Kidney (tissue), 14 donors: ENCODE data around the gene AKAP13. TPM values are rescaled to one million over a fixed set of nuclear protein-coding genes. Genes with fewer than 3 reads are reported as not detected.

ENCODE experiments used
- DNase-seq, 5 donors: peaks; one replicate each; pipeline ENCODE4 v3.0.0-alpha.2; 2013 to 2020
- FAIRE-seq: peaks from 2 replicates; lab custom pipeline; 2012; peaks lifted over from hg19 to GRCh38; lab: Jason Lieb, UNC
- H3K27ac ChIP-seq, 2 donors: one replicate each; pipeline ENCODE4 v1.7.0; 2013; ENCODE audit warnings: low read depth in 2 of 2, low read length in 2 of 2, inconsistent platforms in 1 of 2
- H3K27me3 ChIP-seq: one replicate; pipeline ENCODE4 v1.7.1; 2013; ENCODE audit warnings: low read length, inconsistent platforms; ENCODE audit not compliant: control insufficient read depth, insufficient read depth
- H3K36me3 ChIP-seq, 3 donors: one replicate each; pipeline versions ENCODE4 v1.7.0 to v1.7.1; 2013; ENCODE audit warnings: low read length in 3 of 3, control low read depth in 1 of 3, inconsistent platforms in 1 of 3; ENCODE audit not compliant: insufficient read depth in 3 of 3, control insufficient read depth in 2 of 3
- H3K4me1 ChIP-seq, 3 donors: one replicate each; pipeline versions ENCODE4 v1.7.0 to v1.7.1; 2013; ENCODE audit warnings: low read length in 3 of 3, inconsistent platforms in 1 of 3, low read depth in 1 of 3; ENCODE audit not compliant: control insufficient read depth in 2 of 3, insufficient read depth in 2 of 3
- H3K4me3 ChIP-seq, 3 donors: one replicate each; pipeline versions ENCODE4 v1.7.0 to v1.8.1; 2013; ENCODE audit warnings: low read length in 3 of 3, control low read depth in 1 of 3, inconsistent platforms in 1 of 3
- H3K9ac ChIP-seq, 3 donors: one replicate each; pipeline versions ENCODE4 v1.7.0 to v1.7.1; 2013; ENCODE audit warnings: low read length in 3 of 3, control low read depth in 1 of 3, inconsistent platforms in 1 of 3
- H3K9me3 ChIP-seq, 3 donors: one replicate each; pipeline versions ENCODE4 v1.7.0 to v1.7.1; 2013; ENCODE audit warnings: low read length in 3 of 3, control low read depth in 1 of 3, inconsistent platforms in 1 of 3; ENCODE audit not compliant: control insufficient read depth in 2 of 3, insufficient read depth in 1 of 3
- CTCF ChIP-seq: IDR thresholded peaks from 3 replicates; pipeline ENCODE4 v1.5.1; 2012; ENCODE audit warnings: mild to moderate bottlenecking, moderate library complexity, borderline replicate concordance; ENCODE audit not compliant: insufficient read depth; ENCODE audit errors: extremely low read depth
- intact Hi-C: fragments of 100-400 bp; cut with DNase I; formaldehyde crosslinking; loops from one replicate; pipeline ENCODE4 v1.11.1; 2022
- polyA plus RNA-seq: library from polyadenylated mRNA; stranded (reverse); fragments of 350-450 nt; fragmentation: Illumina TruSeq; extraction: RNeasy Lipid Tissue Mini Kit (QIAGEN cat#74804); gene quantifications from one replicate; pipeline ENCODE4 v1.2.3, GENCODE V29; 2014; ENCODE audit warnings: low read depth, low replicate concordance; ENCODE audit not compliant: insufficient read depth
- total RNA-seq: library from RNA; stranded (reverse); fragmentation: NEBNext Ultra II Directional; extraction: Animal tissue kit (Norgen Biotek cat#: 25700); gene quantifications from one replicate; pipeline ENCODE4 v1.2.1, GENCODE V29; 2021
- donor health status: control.
- donor health status: control.
- donor health status: control.
- donor health status: control.
- donor health status: control.
- donor health status: DM: yes; HTN: yes; CAD: no.
- donor health status: Normal renal cell carcinoma (clear cell type).

AKAP13 gene
- total and polyA plus RNA-seq, 2 donors from 2014 or later: 18.8 to 174 TPM

- no peak for TF ChIP-seq CTCF
- H3K9ac ChIP-seq: peak overlapping the region; percentile 2 to 69 (median 4)
- H3K27me3 ChIP-seq: no peaks in the 10 kb centered on the region
- H3K4me1 ChIP-seq: peaks cover 4 to 10% (median 6%) of the 10 kb centered on the region in 3 donors
- peak overlapping the region in 1 of 3 donors; percentile 32 for H3K4me3 ChIP-seq
- peaks cover 0 to 17% (median 4%) of the 10 kb centered on the region in 3 donors for H3K36me3 ChIP-seq
- H3K9me3 ChIP-seq: no peaks in the 10 kb centered on the region
- FAIRE-seq: peak; percentile 93
- peak overlapping the region; percentile 87 to 90 for H3K27ac ChIP-seq
- DNase-seq: peak in 3 of 5 donors; percentile 71 to 96 (median 88)
- intact Hi-C loops: no loop called here
Measured at GRCh38 chr15:85667491-85668424, 287.4 kb downstream of the AKAP13 start.

- peaks cover 4 to 14% (median 9%) of the 10 kb centered on the region in 3 donors for H3K4me1 ChIP-seq
- H3K4me3 ChIP-seq: no peak overlapping the region
- H3K36me3 ChIP-seq: peaks cover 0 to 7% (median 2%) of the 10 kb centered on the region in 3 donors
- TF ChIP-seq CTCF: no peak
- H3K9ac ChIP-seq: no peak overlapping the region
- intact Hi-C loops: no loop called here
- H3K9me3 ChIP-seq: no peaks in the 10 kb centered on the region
- FAIRE-seq (no peak), DNase-seq (no peak)
- peak overlapping the region in 1 of 2 donors; percentile 0 for H3K27ac ChIP-seq
- no peaks in the 10 kb centered on the region for H3K27me3 ChIP-seq
Measured at GRCh38 chr15:85671156-85671555, 290.8 kb downstream of the AKAP13 start.

- FAIRE-seq: no peak
- intact Hi-C loops: no loop called here
Measured at GRCh38 chr15:85672332-85673084, 292.1 kb downstream of the AKAP13 start.

More at GRCh38 chr15:85672332-85673084, 292.1 kb downstream of the AKAP13 start:
- Histone ChIP-seq H3K4me1 (peaks cover 4 to 14% (median 9%) of the 10 kb centered on the region in 3 donors), H3K36me3 (peaks cover 0 to 17% (median 2%) of the 10 kb centered on the region in 3 donors), H3K9me3 (no peaks in the 10 kb centered on the region), H3K9ac (no peak overlapping the region), H3K4me3 (no peak overlapping the region), H3K27ac (peak overlapping the region in 1 of 2 donors; percentile 7), H3K27me3 (no peaks in the 10 kb centered on the region)
- no peak for DNase-seq
- TF ChIP-seq CTCF: no peak
